Left colon (tissue), 2 donors: ENCODE data around the gene CDC20. TPM values are rescaled to one million over a fixed set of nuclear protein-coding genes. Genes with fewer than 3 reads are reported as not detected.
"Not testable (repeated sequence)": the region's sequence is repeated elsewhere in the genome, so short reads cannot be mapped to it uniquely, and the experiment has no call there.

ENCODE experiments used
- ATAC-seq: fragments of 200-7000 bp; cut with Tn5 transposase; one replicate; pipeline ENCODE4 v1.9.1; 2020; ENCODE audit warnings: mild to moderate bottlenecking, moderate library complexity
- DNase-seq, 2 donors: peaks; one replicate each; pipeline ENCODE4 v3.0.0-alpha.2; 2020
- intact Hi-C, 2 donors: fragments of 100-400 bp; cut with DNase I in 1 of 2; cut with micrococcal nuclease in 1 of 2; formaldehyde crosslinking; loops; one replicate each; pipeline versions ENCODE4 v1.11.2 to v1.14.0; 2022; cut with DNase I, micrococcal nuclease
- total RNA-seq, 2 donors: library from RNA; stranded (reverse); fragmentation: NEBNext Ultra II Directional; extraction: Animal tissue kit (Norgen Biotek cat#: 25700); gene quantifications; one replicate each; pipeline ENCODE4 v1.2.1, GENCODE V29; 2021
- donor health status: DM: no; HTN: no; CAD: no.
- donor health status: DM: yes; HTN: yes; CAD: no.

CDC20 gene
- total RNA-seq, 2 donors from 2014 or later: 10.5 to 24.3 TPM

GRCh38 chr1:43351421-43352350, 7.1 kb upstream of the CDC20 start:
- intact Hi-C loops: no loop called here

GRCh38 chr1:43352351-43352705, 6.5 kb upstream of the CDC20 start:
- intact Hi-C loops: no loop called here
- DNase-seq (no peak), ATAC-seq (no peak)

More at GRCh38 chr1:43351421-43352350, 7.1 kb upstream of the CDC20 start:
- DNase-seq (peak in 1 of 2 donors; percentile 22), ATAC-seq (no peak)

DNA sequence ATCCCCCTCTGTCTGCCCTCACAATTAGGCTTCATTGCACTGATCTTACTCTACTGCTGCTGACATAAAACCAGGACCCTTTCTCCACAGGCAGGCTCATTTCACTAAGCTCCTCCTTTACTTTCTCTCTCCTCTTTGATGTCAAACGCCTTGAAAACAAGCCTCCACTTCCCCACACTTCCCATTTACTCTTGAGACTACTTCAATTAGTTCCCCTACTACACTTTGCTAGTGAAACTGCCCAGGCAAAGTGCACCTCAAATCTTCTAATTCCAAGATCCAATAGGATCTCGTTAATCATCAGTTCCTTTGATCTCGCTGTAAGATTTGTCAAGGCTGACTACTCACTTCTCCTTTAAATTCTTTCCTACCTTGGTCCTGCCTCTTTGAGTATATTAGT, 5.9 kb upstream of the CDC20 start:
- intact Hi-C loops: no loop called here
- DNase-seq (no peak), ATAC-seq (no peak)

DNA sequence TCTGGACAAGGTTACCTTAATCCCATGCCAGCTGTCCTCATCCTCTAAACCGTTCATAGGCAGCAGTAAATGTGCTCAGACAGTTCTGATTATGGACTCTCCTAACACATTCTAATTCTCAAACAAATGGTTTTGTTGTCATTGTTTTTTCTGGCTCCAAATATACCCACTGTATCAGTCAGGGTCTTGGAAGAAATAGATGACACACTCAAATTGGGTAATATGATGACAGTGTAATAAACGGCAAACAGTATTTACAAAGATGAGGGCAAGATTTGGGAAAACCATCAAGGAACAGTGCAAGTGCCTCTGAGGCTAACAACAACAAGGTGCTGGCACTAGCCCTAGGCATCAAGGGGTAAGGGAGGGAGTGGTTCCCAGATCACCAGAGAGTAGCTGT, 4.3 kb upstream of the CDC20 start:
- DNase-seq: no peak
- intact Hi-C loops: no loop called here
- no peak for ATAC-seq

DNA sequence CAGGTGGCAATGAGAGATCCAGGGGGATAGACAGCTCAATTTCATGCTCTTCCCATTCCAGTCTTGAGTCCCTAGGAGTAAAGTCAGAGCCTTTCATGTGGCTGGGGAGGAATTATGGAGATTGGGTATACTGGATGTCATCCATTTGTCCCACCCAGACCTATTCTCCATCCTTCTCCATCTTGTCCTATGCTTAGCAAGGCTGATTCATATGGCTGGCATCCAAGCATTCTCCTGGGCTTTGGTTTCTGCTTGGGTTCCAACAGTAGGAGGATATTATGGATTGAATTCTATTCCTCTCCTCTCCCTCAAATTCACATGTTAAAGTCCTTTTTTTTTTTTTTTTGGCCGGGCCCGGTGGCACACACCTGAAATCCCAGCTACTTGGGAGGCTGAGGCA, 3.8 kb upstream of the CDC20 start:
- intact Hi-C loops: no loop called here
- ATAC-seq: no peak
- no peak for DNase-seq

GRCh38 chr1:43357251-43357650, 1.5 kb upstream of the CDC20 start:
- intact Hi-C loops: no loop called here
- ATAC-seq (no peak), DNase-seq (no peak)

- ATAC-seq: peak; percentile 64
Measured at GRCh38 chr1:43358121-43358745, 548 bp upstream of the CDC20 start.

GRCh38 chr1:43359696-43360095, 915 bp downstream of the CDC20 start:
- ATAC-seq: no peak
- DNase-seq: no peak
- intact Hi-C loops: no loop called here

More at GRCh38 chr1:43358121-43358745, 548 bp upstream of the CDC20 start:
- peak; percentile 50 to 70 for DNase-seq
- intact Hi-C loops: no loop called here

DNA sequence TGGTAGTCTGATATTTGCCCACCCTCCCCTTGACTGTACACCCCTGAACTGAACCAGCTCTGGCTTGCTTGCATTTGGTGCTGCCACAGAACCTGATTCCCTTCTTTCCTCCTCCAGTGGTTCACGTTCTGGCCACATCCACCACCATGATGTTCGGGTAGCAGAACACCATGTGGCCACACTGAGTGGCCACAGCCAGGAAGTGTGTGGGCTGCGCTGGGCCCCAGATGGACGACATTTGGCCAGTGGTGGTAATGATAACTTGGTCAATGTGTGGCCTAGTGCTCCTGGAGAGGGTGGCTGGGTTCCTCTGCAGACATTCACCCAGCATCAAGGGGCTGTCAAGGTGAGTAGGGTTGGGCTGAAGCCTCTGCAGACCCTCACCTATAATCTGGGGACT, 1.8 kb downstream of the CDC20 start:
- ATAC-seq: no peak
- intact Hi-C loops: no loop called here
- no peak for DNase-seq

- intact Hi-C loops: no loop called here
- DNase-seq (peak in 1 of 2 donors; percentile 51), ATAC-seq (no peak)
Measured at GRCh38 chr1:43363283-43363934, 4.6 kb downstream of the CDC20 start.

DNA sequence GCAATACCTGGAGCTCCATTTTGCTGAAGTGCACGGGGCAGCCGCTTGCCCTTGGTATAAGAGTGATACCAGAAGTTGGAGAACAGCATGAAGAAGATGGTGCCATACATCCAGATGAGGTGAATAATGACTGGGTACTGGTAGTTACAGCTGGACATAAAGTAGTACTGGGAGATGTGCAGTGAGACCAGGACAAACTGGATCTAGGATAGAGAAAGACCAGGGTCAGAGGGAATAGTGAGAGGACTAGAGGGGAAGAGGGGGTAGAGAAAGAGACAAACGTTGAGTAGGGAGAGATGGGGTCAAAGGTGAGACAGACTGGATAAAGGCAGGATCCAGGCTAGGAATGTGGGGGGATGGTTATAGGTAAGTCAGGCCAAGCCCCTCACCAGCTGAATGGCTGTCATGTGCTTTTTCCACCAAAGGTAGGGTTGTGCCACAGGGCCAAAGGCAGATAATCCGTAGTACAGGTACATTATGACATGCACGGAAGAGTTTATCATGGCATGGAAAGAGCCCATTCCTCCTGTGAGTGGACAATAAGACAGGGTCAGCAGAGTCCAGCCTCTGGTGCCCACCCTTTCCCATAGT, 5.2 kb downstream of the CDC20 start:
- intact Hi-C loops: no loop called here
- ATAC-seq (no peak), DNase-seq (no peak)

- intact Hi-C loops: no loop called here
- no peak for DNase-seq
- ATAC-seq: no peak
Measured at GRCh38 chr1:43365678-43366077, 6.9 kb downstream of the CDC20 start.

- intact Hi-C loops: no loop called here
- peak; percentile 60 for ATAC-seq
- DNase-seq: peak; percentile 88 to 90
Measured at GRCh38 chr1:43366179-43366578, 7.4 kb downstream of the CDC20 start.

- DNase-seq: no peak
- intact Hi-C loops: no loop called here
- peak; percentile 11 for ATAC-seq
Measured at GRCh38 chr1:43366601-43367025, 7.8 kb downstream of the CDC20 start.

DNA sequence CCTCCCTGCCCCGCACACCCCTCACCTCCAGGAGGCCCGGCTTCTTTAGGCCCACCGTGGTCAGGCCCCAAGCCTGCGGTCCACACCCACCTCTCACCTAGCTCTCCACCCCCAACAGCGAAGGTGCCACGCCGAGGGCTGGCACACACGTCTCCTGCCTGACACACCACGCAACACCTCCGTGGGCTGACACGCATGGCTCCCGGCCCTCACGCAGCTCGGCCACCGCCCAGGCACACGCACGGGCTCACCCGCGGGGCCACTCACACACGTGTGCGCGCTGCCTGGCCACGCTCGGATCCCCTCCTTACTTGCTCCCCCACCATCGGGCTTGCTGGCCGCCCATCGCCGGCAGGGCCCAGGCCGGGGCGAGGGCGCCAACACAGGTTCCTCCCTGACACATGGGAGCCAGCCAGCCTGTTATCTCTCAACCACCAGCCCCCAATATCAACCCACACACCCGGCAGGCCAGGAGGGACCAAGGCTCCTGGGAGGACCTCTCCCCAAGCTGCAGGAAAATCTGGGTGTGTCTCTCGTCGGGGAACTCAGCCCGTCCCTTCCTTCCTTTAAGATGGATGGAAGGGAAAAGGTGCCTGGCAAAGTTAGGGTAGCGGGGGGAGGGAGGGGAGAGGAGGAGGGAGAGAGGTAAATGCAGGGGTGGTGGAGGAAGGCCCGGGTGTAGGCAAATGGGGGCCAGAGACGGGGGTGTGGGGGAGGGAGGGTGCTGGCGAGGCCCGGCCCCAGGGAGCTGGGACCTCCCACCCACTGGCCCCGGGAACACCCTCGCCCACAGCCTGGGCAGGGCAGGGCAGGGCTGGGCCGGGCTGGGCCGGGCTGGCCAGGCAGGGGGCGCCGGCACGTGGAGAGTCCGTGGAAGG, 8.5 kb downstream of the CDC20 start:
- DNase-seq (peak; percentile 50 to 53), ATAC-seq (peak; percentile 68)
- intact Hi-C loops: no loop called here

DNA sequence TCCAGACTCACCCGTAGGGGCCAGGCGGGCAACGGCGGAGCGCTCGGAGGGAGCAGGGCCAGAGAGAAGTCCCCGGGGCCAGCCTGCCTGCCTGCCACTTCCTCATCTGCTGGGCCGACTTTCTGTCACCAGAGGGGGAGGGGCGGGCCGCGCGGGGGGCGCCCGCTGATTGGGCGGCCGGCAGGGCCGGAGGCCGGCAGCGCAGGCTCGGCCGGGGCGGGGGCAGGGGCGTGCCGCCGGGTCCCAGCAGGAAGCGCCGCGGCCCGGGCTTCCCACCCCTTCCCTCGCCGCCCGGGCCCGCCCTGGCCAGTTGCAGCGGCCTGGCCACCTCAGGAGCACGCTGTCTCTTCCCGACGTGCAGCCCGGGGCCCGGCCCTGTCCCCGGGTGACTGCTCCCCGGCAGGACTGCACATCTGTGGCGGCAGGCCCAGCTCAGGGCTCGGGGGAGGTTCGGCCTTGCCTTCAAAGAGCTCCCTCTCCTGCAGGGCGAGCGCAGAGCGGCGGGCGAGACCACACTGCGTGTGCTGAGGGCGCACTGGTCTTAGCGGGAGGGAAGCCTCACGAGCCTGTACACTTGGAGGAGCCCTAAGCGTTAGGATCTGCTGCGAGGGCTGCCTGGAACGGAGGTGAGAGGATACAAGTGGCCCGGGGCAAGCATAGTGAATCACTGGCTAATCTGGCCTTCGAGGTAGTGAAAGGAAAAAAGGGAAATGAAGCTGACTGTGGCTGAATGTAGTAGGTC, 9.3 kb downstream of the CDC20 start, which contains the start of gene ELOVL1:
ELOVL1 (minus strand) TSS at position 108 of the 742 bp plus-strand sequence. CDS start 2,402 bp downstream, outside the sequence.
- intact Hi-C loops: no loop called here
- ATAC-seq (peak; percentile 77), DNase-seq (peak; percentile 92 to 95)

DNA sequence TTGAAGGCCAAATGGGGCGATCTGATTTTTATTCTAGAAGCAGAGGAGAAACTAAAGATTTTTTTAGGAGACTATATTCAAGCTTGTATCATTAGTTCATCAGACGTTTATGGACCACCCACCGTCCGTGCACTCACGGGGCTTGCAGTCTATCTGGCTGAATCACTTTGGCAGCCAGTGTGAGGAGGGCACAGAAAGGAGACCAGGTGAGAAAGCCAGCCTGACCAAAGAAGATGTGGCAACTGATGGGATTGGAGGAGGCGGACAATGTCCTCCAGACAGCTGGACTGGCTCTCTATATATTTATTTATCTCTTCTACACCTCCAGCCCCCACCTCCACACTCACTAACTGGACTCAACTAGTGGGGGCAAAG, 9.9 kb downstream of the CDC20 start:
- intact Hi-C loops: no loop called here
- ATAC-seq: no peak
- no peak for DNase-seq

- DNase-seq, intact Hi-C loops, ATAC-seq: not testable (repeated sequence)
Measured at GRCh38 chr1:43369779-43370178, 11.0 kb downstream of the CDC20 start.
